Gastrocnemius medialis (tissue), 4 donors: ENCODE measurements around the gene RASAL3. TPM values are rescaled to one million over a fixed set of nuclear protein-coding genes. Genes with fewer than 3 reads are reported as not detected.

Experiments used
- ATAC-seq, 2 donors: fragments of 150-250 bp; one replicate each; pipeline ENCODE4 v1.9.1; 2016
- DNase-seq, 2 donors: peaks; one replicate each; pipeline ENCODE4 v3.0.0-alpha.2; 2019
- H3K27ac ChIP-seq, 4 donors: fragments of 200-600 bp; sonication (generic); 1 replicate in 1 of 4; 2 replicates in 3 of 4; pipeline ENCODE4 v1.5.1; 2016 to 2018; ENCODE audit warnings: mild to moderate bottlenecking in 2 of 4, moderate library complexity in 1 of 4
- H3K27me3 ChIP-seq, 3 donors: fragments of 200-600 bp; sonication (generic) in 2 of 3; 1 replicate in 1 of 3; 2 replicates in 2 of 3; pipeline versions ENCODE4 v1.5.1 to v1.6.0; 2016 to 2019; ENCODE audit warnings: mild to moderate bottlenecking in 1 of 3, moderate library complexity in 1 of 3
- H3K36me3 ChIP-seq, 2 donors: fragments of 200-600 bp; sonication (generic) in 1 of 2; one replicate each; pipeline ENCODE4 v1.5.1; 2017 to 2018
- H3K4me1 ChIP-seq, 2 donors: fragments of 200-600 bp; sonication (generic) in 1 of 2; one replicate each; pipeline ENCODE4 v1.5.1; 2016 to 2017; ENCODE audit warnings: mild to moderate bottlenecking in 2 of 2
- H3K4me3 ChIP-seq, 4 donors: fragments of 200-600 bp; sonication (generic) in 3 of 4; 1 replicate in 1 of 4; 2 replicates in 3 of 4; pipeline ENCODE4 v1.5.1; 2016 to 2019; ENCODE audit warnings: mild to moderate bottlenecking in 2 of 4
- H3K9me3 ChIP-seq, 3 donors: fragments of 200-600 bp; sonication (generic) in 2 of 3; 1 replicate in 1 of 3; 2 replicates in 2 of 3; pipeline ENCODE4 v1.5.1; 2016 to 2019
- CTCF ChIP-seq, 5 experiments: fragments of 450-650 bp in 3 of 5; fragments of 200-600 bp in 2 of 5; sonication (generic) in 2 of 5; IDR thresholded peaks in 4 of 5; conservative IDR thresholded peaks in 1 of 5; 1 replicate in 4 of 5; 2 replicates in 1 of 5; pipeline ENCODE4 v1.5.1; 2016 to 2019; ENCODE audit warnings: antibody characterized with exemption in 5 of 5, mild to moderate bottlenecking in 3 of 5, moderate library complexity in 3 of 5
- POLR2A ChIP-seq, 2 donors: fragments of 450-650 bp; IDR thresholded peaks; one replicate each; pipeline ENCODE4 v1.6.1; 2017; ENCODE audit warnings: antibody characterized with exemption in 2 of 2, mild to moderate bottlenecking in 2 of 2, moderate library complexity in 2 of 2
- in situ Hi-C, 4 donors: fragments of 200-750 bp; cut with MboI; loops; one replicate each; pipeline versions ENCODE4 v1.15.0 to v1.8.0; 2017; ENCODE audit warnings: low sequenced_read_pairs in 4 of 4
- intact Hi-C: fragments of 100-400 bp; cut with DNase I; formaldehyde crosslinking; loops from one replicate; pipeline ENCODE4 v1.15.1; 2023; ENCODE audit warnings: low total_unique reads
- total RNA-seq, 4 donors: library from RNA; depleted of rRNA; stranded (reverse); fragments of >200 nt; gene quantifications; one replicate each; pipeline versions ENCODE4 v1.1.0 to v1.2.3, GENCODE V29; 2016

The RASAL3 gene
- total RNA-seq, 4 donors from 2014 or later, result 0.36 to 1.6 (median 0.38) TPM; not detected in 1

- H3K27ac ChIP-seq, result peak overlapping the region; percentile 87 to 99 (median 98)
- TF ChIP-seq CTCF (IDR thresholded peaks at IDR 0.05 in 4 of 5, conservative IDR thresholded peaks at IDR 0.05 in 1 of 5), result no peak
- no peak for TF ChIP-seq POLR2A (IDR thresholded peaks at IDR 0.05)
- no peaks in the 10 kb centered on the region for H3K9me3 ChIP-seq
- in situ Hi-C loops, result loop anchor here in 2 of 4 donors (10.0 to 25.0 kb wide), 2 partner anchors 104 to 112 kb away; no protein-coding TSS in a partner anchor
- H3K27me3 ChIP-seq, result peaks cover 0 to 7% (median under 1%) of the 10 kb centered on the region in 3 donors
- H3K36me3 ChIP-seq, result no peaks in the 10 kb centered on the region
- peaks cover 23 to 24% of the 10 kb centered on the region in 2 donors for H3K4me1 ChIP-seq
- H3K4me3 ChIP-seq, result no peak overlapping the region
- ATAC-seq, result no peak
- intact Hi-C loops, result no loop called here
- DNase-seq, result no peak
Measured at GRCh38 chr19:15450528-15450890, 13.8 kb downstream of the RASAL3 start.

- TF ChIP-seq POLR2A (IDR thresholded peaks at IDR 0.05), result peak; percentile 64 to 67
- TF ChIP-seq CTCF (IDR thresholded peaks at IDR 0.05 in 4 of 5, conservative IDR thresholded peaks at IDR 0.05 in 1 of 5), result no peak
- DNase-seq, result peak; percentile 59 to 84
- H3K4me3 ChIP-seq, result peak within 1 kb of the TSS; percentile 69 to 84 (median 79)
- H3K4me1 ChIP-seq, result peaks cover 30% of the 10 kb centered on the region in 2 donors
- no peaks in the 10 kb centered on the region for H3K9me3 ChIP-seq
- no peaks in the 10 kb centered on the region for H3K36me3 ChIP-seq
- in situ Hi-C loops, result loop anchor here (10.0 to 25.0 kb wide), 3 partner anchors 105 to 188 kb away; no protein-coding TSS in a partner anchor
- peaks cover 0 to under 1% (median 0%) of the 10 kb centered on the region in 3 donors for H3K27me3 ChIP-seq
- intact Hi-C loops, result loop anchor here (5.0 to 10.0 kb wide), 3 partner anchors 118 to 885 kb away; partner anchors contain the start of gene BRD4
- H3K27ac ChIP-seq, result peak within 1 kb of the TSS; percentile 87 to 99 (median 98)
- ATAC-seq, result peak; percentile 32 to 34
Measured at GRCh38 chr19:15449620-15450527, 14.5 kb downstream of the RASAL3 start, which contains the start of gene WIZ. Gene WIZ (minus strand): TSS chr19:15449956. CDS start chr19:15448307, 1,649 bp downstream.

GRCh38 chr19:15448778-15449619 is 15.3 kb downstream of the RASAL3 start:
- Histone ChIP-seq H3K27ac (peak overlapping the region; percentile 87 to 99 (median 98)), H3K27me3 (no peaks in the 10 kb centered on the region), H3K36me3 (no peaks in the 10 kb centered on the region), H3K4me1 (peaks cover 37 to 39% of the 10 kb centered on the region in 2 donors), H3K4me3 (peak overlapping the region; percentile 69 to 84 (median 79)), H3K9me3 (no peaks in the 10 kb centered on the region)
- ATAC-seq (no peak), DNase-seq (peak in 1 of 2 donors; percentile 30)
- in situ Hi-C loops, result loop anchor here in 2 of 4 donors (25.0 kb wide), 1 partner anchor 187 kb away; no protein-coding TSS in a partner anchor
- intact Hi-C loops, result loop anchor here (1.0 to 10.0 kb wide), 4 partner anchors 117 to 884 kb away; partner anchors contain the start of gene BRD4
- no peak for TF ChIP-seq POLR2A (IDR thresholded peaks at IDR 0.05)
- TF ChIP-seq CTCF (IDR thresholded peaks at IDR 0.05 in 4 of 5, conservative IDR thresholded peaks at IDR 0.05 in 1 of 5), result no peak
